IMR-90 (cell line): ENCODE results near the gene COL13A1. TPM values are rescaled to one million over a fixed set of nuclear protein-coding genes. Genes with fewer than 3 reads are reported as not detected.

Experiments used
- ATAC-seq: fragments of 200-7000 bp; cut with Tn5 transposase; 2 replicates; pipeline ENCODE4 v1.9.1; 2020; ENCODE audit warnings: low read depth, mild to moderate bottlenecking, moderate library complexity
- BruUV-seq: library from RNA; stranded (reverse); fragments of 400-500 nt; replicated peaks from 2 replicates; lab custom pipeline; 2021; lab: Mats Ljungman, UMichigan
- CTCF ChIA-PET: fragments of 300-600 bp; formaldehyde crosslinking; extraction: SDS; loops from one replicate; lab custom pipeline; 2021; ENCODE audit warnings: antibody characterized with exemption; lab: Yijun Ruan, JAX
- POLR2A ChIA-PET: fragments of 300-600 bp; sonication (Branson Sonifier 250); formaldehyde crosslinking; loops from one replicate; lab custom pipeline; 2022; ENCODE audit warnings: antibody characterized with exemption; ENCODE audit not compliant: unreplicated experiment; lab: Charles Lee
- DNase-seq: peaks from one replicate; pipeline ENCODE4 v3.0.0; 2013
- H2AFZ ChIP-seq: replicated peaks from 2 replicates; pipeline ENCODE3; 2013; ENCODE audit warnings: low read length, mild to moderate bottlenecking; ENCODE audit not compliant: poor library complexity
- H2AK5ac ChIP-seq: 2 replicates; pipeline ENCODE4 v1.6.1; 2013; ENCODE audit warnings: low read depth, low read length, inconsistent platforms
- H2AK9ac ChIP-seq: replicated peaks from 2 replicates; pipeline ENCODE3; 2013; ENCODE audit warnings: mild to moderate bottlenecking, low read depth, low read length, moderate library complexity; ENCODE audit not compliant: poor library complexity
- H2BK120ac ChIP-seq: 2 replicates; pipeline ENCODE4 v1.6.1; 2013; ENCODE audit warnings: low read depth, low read length, inconsistent platforms
- H2BK15ac ChIP-seq: 3 replicates; pipeline ENCODE4 v1.6.1; 2013; ENCODE audit warnings: low read depth, low read length, inconsistent platforms
- H2BK20ac ChIP-seq: 2 replicates; pipeline ENCODE4 v1.6.1; 2013; ENCODE audit warnings: low read depth, mild to moderate bottlenecking, inconsistent platforms, low read length, moderate library complexity
- H2BK5ac ChIP-seq: 2 replicates; pipeline ENCODE4 v1.6.1; 2013; ENCODE audit warnings: mild to moderate bottlenecking, low read depth, low read length, inconsistent platforms; ENCODE audit not compliant: poor library complexity, severe bottlenecking
- H3K14ac ChIP-seq: replicated peaks from 2 replicates; pipeline ENCODE4 v1.6.1; 2013; ENCODE audit warnings: low read depth, low read length, inconsistent platforms
- H3K18ac ChIP-seq: 2 replicates; pipeline ENCODE4 v1.6.1; 2013; ENCODE audit warnings: low read depth, low read length, control low read depth
- H3K23ac ChIP-seq: 2 replicates; pipeline ENCODE4 v1.6.1; 2013; ENCODE audit warnings: low read depth, low read length, inconsistent platforms
- H3K27ac ChIP-seq: 2 replicates; pipeline ENCODE4 v1.5.1; 2013; ENCODE audit warnings: mild to moderate bottlenecking, control low read depth, low read length; ENCODE audit not compliant: insufficient read depth
- H3K27me3 ChIP-seq: 2 replicates; pipeline ENCODE4 v1.6.1; 2013; ENCODE audit warnings: low read length; ENCODE audit not compliant: control insufficient read depth, insufficient read depth
- H3K36me3 ChIP-seq: 2 replicates; pipeline ENCODE4 v1.6.1; 2013; ENCODE audit warnings: low read length, mixed read lengths; ENCODE audit not compliant: control insufficient read depth, insufficient read depth
- H3K4ac ChIP-seq: 2 replicates; pipeline ENCODE4 v1.6.1; 2013; ENCODE audit warnings: low read depth, low read length, inconsistent platforms
- H3K4me1 ChIP-seq: 2 replicates; pipeline ENCODE4 v1.6.1; 2013; ENCODE audit warnings: low read length, mixed read lengths; ENCODE audit not compliant: control insufficient read depth, insufficient read depth
- H3K4me2 ChIP-seq: 2 replicates; pipeline ENCODE4 v1.6.1; 2013; ENCODE audit warnings: low read depth, mild to moderate bottlenecking, control low read depth, low read length, moderate library complexity
- H3K4me3 ChIP-seq: 2 replicates; pipeline ENCODE4 v1.5.1; 2013; ENCODE audit warnings: low read depth, mild to moderate bottlenecking, control low read depth, low read length, moderate library complexity; ENCODE audit not compliant: insufficient read depth
- H3K56ac ChIP-seq: 2 replicates; pipeline ENCODE4 v1.6.1; 2013; ENCODE audit warnings: low read length, inconsistent platforms; ENCODE audit not compliant: insufficient read depth; ENCODE audit errors: extremely low read depth
- H3K79me1 ChIP-seq, 2 experiments: 2 replicates each; pipeline ENCODE4 v1.6.1; 2013; ENCODE audit warnings: low read length in 2 of 2, inconsistent platforms in 1 of 2, low read depth in 1 of 2
- H3K9ac ChIP-seq: 2 replicates; pipeline ENCODE4 v1.6.1; 2013; ENCODE audit warnings: low read depth, low read length, control low read depth
- H3K9me1 ChIP-seq: 2 replicates; pipeline ENCODE4 v1.6.1; 2013; ENCODE audit warnings: low read length, inconsistent platforms; ENCODE audit not compliant: insufficient read depth
- H3K9me3 ChIP-seq: 2 replicates; pipeline ENCODE4 v1.6.1; 2013; ENCODE audit warnings: low read length; ENCODE audit not compliant: control insufficient read depth, insufficient read depth
- H4K20me1 ChIP-seq: 2 replicates; pipeline ENCODE4 v1.6.1; 2013; ENCODE audit warnings: low read length, inconsistent platforms; ENCODE audit not compliant: insufficient read depth
- H4K5ac ChIP-seq: 2 replicates; pipeline ENCODE4 v1.6.1; 2013; ENCODE audit warnings: mild to moderate bottlenecking, low read depth, low read length, control low read depth
- H4K8ac ChIP-seq, 2 experiments: 2 replicates each; pipeline ENCODE4 v1.6.1; 2013; ENCODE audit warnings: low read depth in 2 of 2, low read length in 2 of 2, control low read depth in 1 of 2, inconsistent platforms in 1 of 2
- H4K91ac ChIP-seq: 2 replicates; pipeline ENCODE4 v1.6.1; 2013; ENCODE audit warnings: low read depth, low read length, inconsistent platforms; ENCODE audit not compliant: insufficient read depth
- CHD1 ChIP-seq: IDR thresholded peaks from 2 replicates; pipeline ENCODE4 v1.6.1; 2012; ENCODE audit warnings: low read depth, low read length, improper control_type of control experiment
- ELK1 ChIP-seq: fragments of 150-350 bp; IDR thresholded peaks from 2 replicates; pipeline ENCODE4 v1.6.1; 2016; ENCODE audit warnings: low read depth, mild to moderate bottlenecking, low read length, moderate library complexity, borderline replicate concordance
- MAZ ChIP-seq: IDR thresholded peaks from 2 replicates; pipeline ENCODE4 v1.6.1; 2012; ENCODE audit warnings: low read depth, mild to moderate bottlenecking, low read length, improper control_type of control experiment, moderate library complexity, borderline replicate concordance
- MXI1 ChIP-seq: IDR thresholded peaks from 2 replicates; pipeline ENCODE4 v1.6.1; 2012; ENCODE audit warnings: low read depth, mild to moderate bottlenecking, low read length, moderate library complexity, borderline replicate concordance
- RAD21 ChIP-seq: IDR thresholded peaks from 2 replicates; pipeline ENCODE4 v1.6.1; 2012; ENCODE audit warnings: low read length, improper control_type of control experiment
- RCOR1 ChIP-seq: IDR thresholded peaks from 2 replicates; pipeline ENCODE4 v1.6.1; 2012; ENCODE audit warnings: mild to moderate bottlenecking, low read length, improper control_type of control experiment; ENCODE audit not compliant: insufficient replicate concordance
- WGBS, 2 experiments: methylation state at CpG; one replicate each; pipeline versions ENCODE4 v1.1.5 to v1.1.7; 2013; ENCODE audit warnings: missing lambda C conversion rate in 2 of 2; ENCODE audit not compliant: insufficient read length in 1 of 2; ENCODE audit errors: extremely low coverage in 2 of 2; 5-methylcytosine and 5-hydroxymethylcytosine counted together
- dilution Hi-C: fragments of 300-500 bp; cut with HindIII; formaldehyde crosslinking; loops from one replicate; pipeline ENCODE4 v1.14.3; 2018; ENCODE audit warnings: low sequenced_read_pairs; ENCODE audit not compliant: unreplicated experiment
- in situ Hi-C: fragments of 300-500 bp; cut with MboI; formaldehyde crosslinking; loops from 3 replicates; pipeline ENCODE4 v1.14.3; 2019; ENCODE audit warnings: low sequenced_read_pairs, inconsistent platforms, mixed read lengths
- intact Hi-C: fragments of 100-400 bp; cut with micrococcal nuclease; formaldehyde crosslinking; loops from 2 replicates; pipeline ENCODE4 v1.10.0; 2022
- polyA plus RNA-seq, 3 experiments: library from polyadenylated mRNA; depleted of rRNA; stranded (reverse); fragments of >200 nt; gene quantifications; 2 replicates each; pipeline ENCODE4 v1.2.3, GENCODE V29; 2012; ENCODE audit warnings: low replicate concordance in 1 of 3
- total RNA-seq: library from RNA; depleted of rRNA; stranded (reverse); fragments of >200 nt; gene quantifications from 2 replicates; pipeline ENCODE4 v1.2.3, GENCODE V29; 2012
- TF ChIP-seq, protein P1 (sequence below): fragments of 150-350 bp; IDR thresholded peaks from 2 replicates; pipeline ENCODE4 v1.6.1; 2017; ENCODE audit warnings: mild to moderate bottlenecking, antibody characterized with exemption, low read length, low read depth

Gene COL13A1
- total and polyA plus RNA-seq, 2 of the 4 experiments (the other 2 are of a cell fraction) = 12.2 to 31.3 TPM

DNA sequence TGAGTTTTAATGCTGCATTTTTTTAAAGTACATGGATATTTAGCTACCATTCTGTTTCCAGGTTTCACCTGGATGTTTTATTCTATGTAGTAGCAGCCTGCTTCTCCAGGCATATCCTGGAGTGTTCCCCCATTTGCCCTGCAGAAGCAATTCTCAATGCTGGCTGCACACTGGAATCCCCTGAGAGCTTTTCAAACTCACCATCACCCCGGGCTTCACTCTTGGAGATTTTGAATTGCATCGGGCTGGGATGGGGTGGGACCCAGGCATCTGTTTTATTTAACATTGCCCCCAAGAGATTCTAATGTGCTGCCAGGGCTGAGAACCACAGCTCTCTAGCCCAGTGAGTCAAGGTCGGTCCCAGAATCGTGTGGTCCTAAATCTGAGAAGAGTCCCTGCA, 137.8 kb downstream of the COL13A1 start:
- no peaks in the 10 kb centered on the region for H3K27me3 ChIP-seq
- H4K20me1 ChIP-seq = no peaks in the 10 kb centered on the region
- no peak overlapping the region for H2BK15ac ChIP-seq
- H4K8ac ChIP-seq = no peak overlapping the region
- peaks cover 5% of the 10 kb centered on the region for H3K9me1 ChIP-seq
- ChIA-PET CTCF (interaction anchor here (0.6 kb wide), 1 partner anchor 153 kb away, joined by 3 read pairs; no protein-coding TSS in a partner anchor), POLR2A (no interaction called here)
- no peak overlapping the region for H2BK20ac ChIP-seq
- no peak overlapping the region for H2BK5ac ChIP-seq
- peaks cover 4% of the 10 kb centered on the region; the same call in 1 of the 2 replicates for H3K36me3 ChIP-seq
- H3K56ac ChIP-seq = no peak overlapping the region
- H3K4me3 ChIP-seq = no peak overlapping the region
- in situ Hi-C loops (no loop called here), intact Hi-C loops (no loop called here), dilution Hi-C loops (no loop called here)
- H3K4me1 ChIP-seq = no peaks in the 10 kb centered on the region
- H3K14ac ChIP-seq = no peak overlapping the region
- H3K4ac ChIP-seq = no peak overlapping the region
- H2BK120ac ChIP-seq = no peak overlapping the region
- no peak overlapping the region for H3K18ac ChIP-seq
- no peak overlapping the region for H4K91ac ChIP-seq
- no peaks in the 10 kb centered on the region for H3K9me3 ChIP-seq
- BruUV-seq = no TSS peak
- H3K27ac ChIP-seq = no peak overlapping the region
- H3K4me2 ChIP-seq = no peak overlapping the region
- no peak overlapping the region for H4K5ac ChIP-seq
- TF ChIP-seq CHD1 (no peak), RCOR1 (no peak), RAD21 (no peak), MXI1 (no peak), MAZ (no peak), ELK1 (no peak)
- TF ChIP-seq, protein P1, sequence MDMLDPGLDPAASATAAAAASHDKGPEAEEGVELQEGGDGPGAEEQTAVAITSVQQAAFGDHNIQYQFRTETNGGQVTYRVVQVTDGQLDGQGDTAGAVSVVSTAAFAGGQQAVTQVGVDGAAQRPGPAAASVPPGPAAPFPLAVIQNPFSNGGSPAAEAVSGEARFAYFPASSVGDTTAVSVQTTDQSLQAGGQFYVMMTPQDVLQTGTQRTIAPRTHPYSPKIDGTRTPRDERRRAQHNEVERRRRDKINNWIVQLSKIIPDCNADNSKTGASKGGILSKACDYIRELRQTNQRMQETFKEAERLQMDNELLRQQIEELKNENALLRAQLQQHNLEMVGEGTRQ = no peak
- H2AK5ac ChIP-seq = no peak overlapping the region
- H3K79me1 ChIP-seq = no peaks in the 10 kb centered on the region
- ATAC-seq (no peak), DNase-seq (no peak)
- WGBS, 2 experiments = 100% methylated on average over 2 of the region's 4 CpGs; no CpG with 5 or more reads in 1 of the 2 experiments
- H2AK9ac ChIP-seq = no peak overlapping the region
- no peak overlapping the region for H3K23ac ChIP-seq
- no peak overlapping the region for H3K9ac ChIP-seq
- H2AFZ ChIP-seq = no peak overlapping the region
